Measurements from ENCODE around the gene PPP1R9A.

PPP1R9A gene

DNA sequence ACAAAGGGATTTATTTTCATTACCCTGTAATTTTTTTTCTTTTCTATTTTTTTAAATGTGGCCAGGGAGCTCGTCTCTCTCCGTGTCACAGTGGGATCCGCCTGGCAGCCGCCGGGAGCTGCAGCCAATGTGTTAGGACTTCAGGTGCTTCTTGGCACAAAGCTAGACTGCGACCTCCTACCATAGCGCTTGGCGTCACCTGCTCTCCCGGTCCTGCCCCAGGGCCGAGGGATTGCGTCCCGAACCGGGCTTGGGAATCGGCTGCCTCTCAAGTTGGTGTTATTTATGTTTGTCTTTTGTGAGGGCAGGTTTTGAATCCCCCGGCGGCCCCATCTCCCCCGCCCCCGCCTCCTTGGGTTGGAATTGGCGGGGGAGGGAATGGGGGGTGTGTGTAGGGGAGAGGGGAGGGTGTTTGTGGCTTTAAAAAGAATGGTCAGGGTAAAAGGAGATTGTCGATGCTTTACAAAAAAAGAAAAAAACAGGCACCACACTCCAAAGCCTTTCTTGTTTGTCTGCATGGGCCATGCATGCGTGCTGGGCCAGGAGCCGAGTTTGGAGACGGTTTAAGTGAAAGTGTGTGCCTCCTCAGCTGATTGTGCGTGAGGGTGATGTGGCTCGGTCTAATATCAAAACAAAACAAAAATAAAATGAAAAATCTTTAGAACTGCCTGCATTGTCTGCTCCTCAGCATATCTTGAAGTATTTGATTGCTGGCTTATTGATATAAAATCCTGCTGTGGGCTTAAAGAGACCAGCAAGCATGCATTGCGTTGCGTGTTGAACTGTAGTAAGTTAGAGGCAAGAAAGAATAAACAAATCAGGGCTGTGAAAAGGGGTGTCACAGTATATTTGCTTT, 1.2 kb downstream of the PPP1R9A start:
- in situ Hi-C loops (cut with HindIII; ENCODE audit: low sequenced_read_pairs), result no loop called here

DNA sequence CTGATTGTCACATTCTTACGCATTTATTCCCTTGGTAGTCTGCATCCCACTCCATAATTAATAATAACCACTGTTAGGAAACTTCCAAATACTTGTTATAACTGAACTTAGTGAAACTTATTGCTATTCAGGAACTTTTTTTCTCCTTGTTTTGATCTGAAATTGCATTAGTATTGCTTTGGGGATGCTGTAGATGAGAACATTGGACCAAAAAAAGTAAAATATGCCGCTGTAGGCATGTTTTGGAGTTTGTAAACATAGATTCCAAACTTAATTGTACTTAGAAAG, 1.7 kb downstream of the PPP1R9A start:
- in situ Hi-C loops (cut with HindIII; ENCODE audit: low sequenced_read_pairs), result no loop called here

GRCh38 chr7:94912085-94912484, 4.7 kb downstream of the PPP1R9A start:
- in situ Hi-C loops (cut with HindIII; ENCODE audit: low sequenced_read_pairs), result no loop called here

- in situ Hi-C loops (cut with HindIII; ENCODE audit: low sequenced_read_pairs), result no loop called here
Observed at GRCh38 chr7:94913391-94913790, 6.0 kb downstream of the PPP1R9A start.

GRCh38 chr7:94921911-94922310, 14.5 kb downstream of the PPP1R9A start:
- in situ Hi-C loops (cut with HindIII; ENCODE audit: low sequenced_read_pairs), result no loop called here

DNA sequence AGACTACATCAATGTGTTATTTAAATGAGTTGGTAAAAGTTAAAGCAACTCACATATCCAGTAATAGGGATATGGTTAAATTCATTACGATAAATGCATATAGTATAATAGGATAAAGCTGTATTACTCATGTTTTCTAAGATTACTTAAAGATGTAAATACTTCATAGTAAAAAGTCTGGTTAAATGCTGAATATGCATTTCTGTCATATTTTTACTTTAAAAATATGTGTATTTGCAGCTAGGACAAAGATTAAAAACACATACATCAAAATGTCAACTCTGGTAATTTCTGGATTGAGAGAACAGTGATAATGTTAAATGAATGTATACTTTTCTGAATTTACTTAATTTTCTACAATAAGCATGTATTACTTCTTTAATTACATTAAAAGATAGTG, 15.1 kb downstream of the PPP1R9A start:
- in situ Hi-C loops (cut with HindIII; ENCODE audit: low sequenced_read_pairs), result no loop called here

DNA sequence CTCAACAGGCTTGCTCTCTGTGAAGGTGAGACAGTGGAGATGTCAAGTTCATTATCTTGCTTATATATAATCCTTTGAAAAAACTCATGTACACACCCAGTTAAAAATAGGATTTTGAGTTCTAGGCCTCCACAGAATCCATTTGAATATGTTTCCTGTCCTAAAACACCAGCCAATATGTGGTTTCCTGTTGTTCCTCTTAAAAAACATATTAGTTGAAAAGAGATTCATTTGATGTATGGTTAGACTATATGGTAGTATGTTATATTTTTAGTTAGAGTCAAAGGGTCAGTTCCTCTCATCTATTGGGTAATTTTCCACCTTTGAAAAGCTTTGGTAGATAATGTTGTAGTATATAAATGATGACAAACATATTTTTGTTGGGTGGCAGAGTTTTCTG, 16.0 kb downstream of the PPP1R9A start:
- in situ Hi-C loops (cut with HindIII; ENCODE audit: low sequenced_read_pairs), result no loop called here

DNA sequence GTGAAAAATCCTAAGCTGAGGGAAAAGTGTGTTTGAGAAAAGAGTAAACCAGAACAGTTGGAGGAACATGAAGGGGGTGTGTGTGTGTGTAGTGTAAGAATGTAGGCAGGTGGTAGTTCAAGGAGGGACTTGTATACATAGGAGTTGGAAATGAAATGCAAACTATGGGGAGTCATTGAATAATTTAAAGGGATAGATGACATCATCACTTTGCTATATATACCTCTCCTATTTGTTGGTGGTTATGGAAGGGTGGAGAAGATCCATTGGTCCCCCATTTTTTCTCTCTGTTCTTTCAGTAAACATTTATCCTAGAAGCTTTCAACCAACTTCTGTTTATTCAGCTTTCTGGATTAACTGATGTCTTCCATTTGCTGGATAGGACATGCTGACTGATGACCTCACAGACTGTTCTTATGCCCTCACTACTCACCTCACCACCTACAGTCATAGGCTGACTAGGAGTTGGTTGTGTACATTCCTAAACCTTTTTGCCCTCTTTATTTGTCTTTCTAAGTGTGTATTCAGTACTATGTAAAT, 20.8 kb downstream of the PPP1R9A start:
- in situ Hi-C loops (cut with HindIII; ENCODE audit: low sequenced_read_pairs), result loop anchor here (5.0 kb wide), 1 partner anchor 46 kb away; no protein-coding TSS in a partner anchor

DNA sequence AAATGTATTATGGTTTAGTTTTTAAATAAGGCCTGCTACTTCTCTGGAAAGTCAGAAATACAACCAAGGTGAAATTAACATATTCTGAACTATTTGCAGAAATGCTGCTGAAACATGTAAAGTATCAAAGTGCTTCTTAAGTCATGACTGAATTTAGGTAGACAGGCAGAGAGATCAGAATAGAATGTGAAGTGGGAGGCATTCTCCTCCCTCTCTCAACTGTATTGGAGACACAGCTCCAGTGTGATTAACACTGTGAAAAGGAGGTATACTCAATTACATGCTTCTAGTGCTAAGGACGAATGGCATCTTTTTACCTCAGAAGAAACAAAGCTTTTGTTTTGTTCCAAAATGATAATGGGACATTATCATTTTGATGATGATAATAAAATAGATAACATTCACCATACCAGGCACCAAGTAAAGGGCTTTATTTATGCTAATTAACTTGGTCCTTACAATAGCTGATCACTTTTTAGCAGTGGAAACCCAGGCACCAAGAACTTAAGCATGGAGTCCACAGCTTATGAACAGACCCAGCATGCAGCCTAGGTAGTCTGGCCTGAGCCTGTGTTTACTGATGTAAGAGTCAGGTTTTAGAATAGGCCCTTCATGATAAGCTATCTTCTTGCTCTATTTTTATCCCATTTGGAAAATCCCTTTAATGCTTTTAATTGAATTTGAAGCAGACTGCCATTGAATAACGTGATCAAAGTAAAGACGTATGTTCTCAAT, 26.0 kb downstream of the PPP1R9A start:
- in situ Hi-C loops (cut with HindIII; ENCODE audit: low sequenced_read_pairs), result no loop called here

- in situ Hi-C loops (cut with HindIII; ENCODE audit: low sequenced_read_pairs), result no loop called here
Observed at GRCh38 chr7:94939395-94939794, 32.0 kb downstream of the PPP1R9A start.

DNA sequence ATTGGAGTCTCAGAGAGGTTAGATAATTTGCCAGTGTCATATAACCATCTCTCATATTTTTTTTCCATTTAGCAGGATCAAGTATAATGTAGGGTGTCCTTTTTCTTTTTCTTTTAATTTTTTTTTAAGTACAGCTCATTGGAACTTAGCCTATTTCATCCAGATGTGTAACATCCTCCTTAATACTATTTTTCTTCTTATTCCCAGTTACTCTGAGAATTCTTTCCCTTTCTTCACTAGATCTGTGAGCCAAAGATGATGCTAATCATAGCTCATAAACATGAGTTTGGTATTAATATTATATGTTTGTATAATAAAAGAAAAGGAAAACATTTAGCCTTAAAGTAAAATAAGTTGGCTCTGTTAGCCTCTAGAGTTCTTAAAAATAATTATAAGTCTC, 32.8 kb downstream of the PPP1R9A start:
- in situ Hi-C loops (cut with HindIII; ENCODE audit: low sequenced_read_pairs), result no loop called here

- in situ Hi-C loops (cut with HindIII; ENCODE audit: low sequenced_read_pairs), result no loop called here
Observed at GRCh38 chr7:94941844-94942632, 34.6 kb downstream of the PPP1R9A start.

GRCh38 chr7:94943134-94943533, 35.7 kb downstream of the PPP1R9A start:
- in situ Hi-C loops (cut with HindIII; ENCODE audit: low sequenced_read_pairs), result no loop called here

DNA sequence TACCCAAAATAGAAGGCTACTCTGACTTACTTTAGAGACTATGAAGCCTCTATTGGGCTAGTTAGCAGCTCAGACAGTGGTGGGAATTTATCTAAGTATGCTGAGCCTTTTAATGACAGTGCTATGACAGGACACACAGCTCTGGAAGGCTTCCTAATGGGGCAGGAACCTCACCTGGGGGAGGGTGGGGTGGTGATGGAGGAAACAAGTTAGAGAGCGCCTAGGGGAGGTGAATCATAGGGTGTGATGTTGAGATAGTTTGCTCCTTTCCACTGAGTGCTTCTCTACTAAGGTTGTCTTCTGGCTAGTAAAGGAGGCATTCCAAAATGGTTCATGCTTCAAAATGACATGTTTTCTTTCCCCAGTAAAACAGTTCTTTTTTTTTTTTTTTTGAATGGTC, 42.1 kb downstream of the PPP1R9A start:
- in situ Hi-C loops (cut with HindIII; ENCODE audit: low sequenced_read_pairs), result no loop called here

DNA sequence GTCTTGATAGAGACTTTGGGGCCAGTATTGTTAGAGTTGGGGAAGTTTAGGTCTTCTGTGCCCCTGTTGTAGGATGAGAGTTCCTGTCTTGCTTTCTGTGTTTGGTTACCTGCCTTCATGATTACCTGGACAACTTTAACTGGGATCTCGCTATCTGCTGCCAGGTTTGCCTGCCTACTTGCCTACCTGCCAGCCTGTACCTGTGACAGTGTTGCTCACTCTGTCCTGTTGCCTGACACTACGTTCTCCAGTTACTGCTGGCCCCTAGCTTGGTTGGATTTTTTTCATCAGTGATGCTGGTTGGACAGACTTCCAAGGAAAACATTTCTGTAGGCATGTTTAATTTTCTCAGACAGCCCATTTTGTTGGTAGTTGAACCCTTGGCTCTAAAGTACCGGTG, 48.4 kb downstream of the PPP1R9A start:
- in situ Hi-C loops (cut with HindIII; ENCODE audit: low sequenced_read_pairs), result no loop called here

DNA sequence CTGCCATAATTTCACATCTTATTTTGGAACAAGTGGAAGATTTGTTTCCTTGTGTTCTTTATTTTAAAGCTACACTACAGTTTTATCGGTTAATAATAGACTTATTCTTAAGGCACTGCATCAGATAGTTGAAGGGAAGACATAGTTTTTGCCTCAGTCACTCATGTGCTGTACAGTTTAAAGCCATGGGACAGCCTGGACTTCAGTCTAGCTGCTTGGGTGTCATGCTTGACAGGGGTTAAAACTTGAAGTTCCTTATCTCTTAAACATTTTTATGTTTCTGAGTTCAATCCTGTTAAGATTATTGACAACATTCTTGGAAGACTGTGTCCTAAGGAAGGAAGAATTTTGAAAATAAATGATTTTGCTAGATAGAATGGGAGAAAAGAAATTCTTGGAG, 49.7 kb downstream of the PPP1R9A start:
- in situ Hi-C loops (cut with HindIII; ENCODE audit: low sequenced_read_pairs), result no loop called here

GRCh38 chr7:94962661-94963060, 55.3 kb downstream of the PPP1R9A start:
- in situ Hi-C loops (cut with HindIII; ENCODE audit: low sequenced_read_pairs), result no loop called here

- in situ Hi-C loops (cut with HindIII; ENCODE audit: low sequenced_read_pairs), result no loop called here
Observed at GRCh38 chr7:94969434-94970084, 62.2 kb downstream of the PPP1R9A start.

DNA sequence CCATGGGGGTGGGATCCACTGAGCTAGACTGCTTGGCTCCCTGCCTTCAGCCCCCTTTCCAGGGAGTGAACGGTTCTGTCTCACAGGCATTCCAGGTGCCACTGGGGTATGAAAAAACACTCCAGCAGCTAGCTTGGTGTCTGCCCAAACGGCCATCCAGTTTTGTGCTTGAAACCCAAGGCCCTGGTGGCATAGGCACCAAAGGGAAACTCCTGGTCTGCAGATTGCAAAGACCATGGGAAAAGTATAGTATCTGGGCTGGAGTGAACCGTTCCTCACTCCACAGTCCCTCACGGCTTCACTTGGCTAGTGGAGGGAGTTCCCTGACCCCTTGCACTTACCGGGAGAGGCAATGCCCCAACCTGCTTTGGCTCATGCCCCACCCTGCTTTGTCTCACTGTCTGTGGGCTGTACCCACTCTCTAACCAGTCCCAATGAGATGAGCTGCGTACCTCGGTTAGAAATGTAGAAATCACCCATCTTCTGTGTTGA, 62.7 kb downstream of the PPP1R9A start:
- in situ Hi-C loops (cut with HindIII; ENCODE audit: low sequenced_read_pairs), result no loop called here

GRCh38 chr7:94971051-94971867, 63.9 kb downstream of the PPP1R9A start:
- in situ Hi-C loops (cut with HindIII; ENCODE audit: low sequenced_read_pairs), result no loop called here
